Omental fat pad (tissue), 4 donors: ENCODE results near the gene CDC25C. TPM values are rescaled to one million over a fixed set of nuclear protein-coding genes. Genes with fewer than 3 reads are reported as not detected.
"Not testable (repeated sequence)": the region's sequence is repeated elsewhere in the genome, so short reads cannot be mapped to it uniquely, and the experiment has no call there.

Source experiments
- ATAC-seq: fragments of 150-250 bp; one replicate; pipeline ENCODE4 v1.9.1; 2016; ENCODE audit warnings: mild to moderate bottlenecking, moderate library complexity; ENCODE audit not compliant: low FRiP score
- DNase-seq: peaks from one replicate; pipeline ENCODE4 v3.0.0-alpha.2; 2019; ENCODE audit warnings: low spot score
- CTCF ChIP-seq, 3 donors: fragments of 450-650 bp; IDR thresholded peaks; one replicate each; pipeline ENCODE4 v1.5.1; 2016 to 2017; ENCODE audit warnings: antibody characterized with exemption in 3 of 3, mild to moderate bottlenecking in 3 of 3, moderate library complexity in 2 of 3
- total RNA-seq, 4 donors: library from RNA; depleted of rRNA; stranded (reverse); fragments of >200 nt; gene quantifications; one replicate each; pipeline ENCODE4 v1.1.0, GENCODE V29; 2016

Gene CDC25C
- total RNA-seq, 4 donors from 2014 or later = 0.56 to 0.72 TPM; not detected in 2

GRCh38 chr5:138252944-138253343 is 78.7 kb downstream of the CDC25C start:
- DNase-seq = no peak
- TF ChIP-seq CTCF (IDR thresholded peaks at IDR 0.05) = no peak
- no peak for ATAC-seq

- ATAC-seq, DNase-seq: not testable (repeated sequence)
Observed at GRCh38 chr5:138247800-138248199, 83.8 kb downstream of the CDC25C start.

GRCh38 chr5:138246822-138247221 is 84.8 kb downstream of the CDC25C start:
- DNase-seq (no peak), ATAC-seq (no peak)

GRCh38 chr5:138246334-138246733 is 85.3 kb downstream of the CDC25C start:
- DNase-seq = no peak
- no peak for ATAC-seq
- no peak for TF ChIP-seq CTCF (IDR thresholded peaks at IDR 0.05)

More at GRCh38 chr5:138246822-138247221, 84.8 kb downstream of the CDC25C start:
- no peak for TF ChIP-seq CTCF (IDR thresholded peaks at IDR 0.05)

- ATAC-seq (no peak), DNase-seq (no peak)
- no peak for TF ChIP-seq CTCF (IDR thresholded peaks at IDR 0.05)
Observed at GRCh38 chr5:138245717-138246116, 85.9 kb downstream of the CDC25C start.

- no peak for TF ChIP-seq CTCF (IDR thresholded peaks at IDR 0.05)
- ATAC-seq (no peak), DNase-seq (no peak)
Observed at GRCh38 chr5:138243794-138244193, 87.8 kb downstream of the CDC25C start.

- DNase-seq = no peak
- TF ChIP-seq CTCF (IDR thresholded peaks at IDR 0.05) = no peak
- ATAC-seq = peak; percentile 66
Observed at GRCh38 chr5:138241688-138242571, 89.7 kb downstream of the CDC25C start.
